GM12878 (cell line): Measurements from ENCODE around the gene CPVL. TPM values are rescaled to one million over a fixed set of nuclear protein-coding genes. Genes with fewer than 3 reads are reported as not detected.

ENCODE experiments used
- ATAC-seq: fragments of 200-7000 bp; cut with Tn5 transposase; 3 replicates; pipeline ENCODE4 v1.9.1; 2020; ENCODE audit warnings: mild to moderate bottlenecking, moderate library complexity
- BruUV-seq: library from RNA; stranded (reverse); fragments of 400-500 nt; replicated peaks from 2 replicates; lab custom pipeline; 2021; lab: Mats Ljungman, UMichigan
- CTCF ChIA-PET: fragments of 300-600 bp; sonication (Branson Sonifier 250); formaldehyde crosslinking; extraction: SDS; loops from one replicate; lab custom pipeline; 2021; ENCODE audit warnings: inconsistent platforms; lab: Yijun Ruan, JAX
- POLR2A ChIA-PET: fragments of 350-600 bp; formaldehyde crosslinking; extraction: SDS; loops from one replicate; lab custom pipeline; 2021; ENCODE audit warnings: inconsistent platforms; lab: Charles Lee
- RAD21 ChIA-PET: fragments of 300-600 bp; sonication (Branson Sonifier 250); formaldehyde crosslinking; loops from one replicate; lab custom pipeline; 2023; ENCODE audit warnings: antibody characterized with exemption; ENCODE audit not compliant: unreplicated experiment; lab: Charles Lee
- SMC1A ChIA-PET: fragments of 300-600 bp; sonication (Branson Sonifier 250); formaldehyde crosslinking; loops from one replicate; lab custom pipeline; 2023; ENCODE audit not compliant: unreplicated experiment, uncharacterized antibody; lab: Charles Lee
- DNase-seq: peaks from one replicate; pipeline ENCODE4 v3.0.0-alpha.2; 2011; ENCODE audit warnings: low read depth, low spot score
- FAIRE-seq: peaks from 3 replicates; lab custom pipeline; 2011; peaks lifted over from hg19 to GRCh38; lab: Jason Lieb, UNC
- H2AFZ ChIP-seq: 2 replicates; pipeline ENCODE4 v1.6.0; 2011; ENCODE audit warnings: low read depth, low read length, control low read depth; ENCODE audit not compliant: control insufficient read depth
- H3K27ac ChIP-seq: 2 replicates; pipeline ENCODE4 v1.5.1; 2011; ENCODE audit warnings: control low read depth; ENCODE audit not compliant: control insufficient read depth, insufficient read depth
- H3K27me3 ChIP-seq, 2 experiments: replicated peaks in 1 of 2; 2 replicates each; pipeline versions ENCODE4 v1.6.0 to v1.6.1; 2011; ENCODE audit warnings: low read length in 1 of 2; ENCODE audit not compliant: control insufficient read depth in 2 of 2, insufficient read depth in 2 of 2
- H3K36me3 ChIP-seq, 2 experiments: 2 replicates each; pipeline ENCODE4 v1.5.1; 2011; ENCODE audit warnings: low read length in 1 of 2; ENCODE audit not compliant: control insufficient read depth in 2 of 2, insufficient read depth in 2 of 2
- H3K4me1 ChIP-seq: 2 replicates; pipeline ENCODE4 v1.6.1; 2011; ENCODE audit warnings: mild to moderate bottlenecking, low read length, moderate library complexity, mixed read lengths; ENCODE audit not compliant: control insufficient read depth, insufficient read depth
- H3K4me2 ChIP-seq: 2 replicates; pipeline ENCODE4 v1.6.0; 2011; ENCODE audit warnings: control low read depth; ENCODE audit not compliant: control insufficient read depth, insufficient read depth
- H3K4me3 ChIP-seq: fragments of 200-600 bp; sonication (generic); 2 replicates; pipeline ENCODE4 v1.5.1; 2016
- H3K79me2 ChIP-seq: 2 replicates; pipeline ENCODE4 v1.6.0; 2011; ENCODE audit warnings: low read length; ENCODE audit not compliant: control insufficient read depth, insufficient read depth
- H3K9ac ChIP-seq: 2 replicates; pipeline ENCODE4 v1.8.0; 2011; ENCODE audit warnings: low read length, control low read depth, mixed read lengths; ENCODE audit not compliant: control insufficient read depth, insufficient read depth
- H3K9me3 ChIP-seq: replicated peaks from 3 replicates; pipeline ENCODE4 v1.5.1; 2011; ENCODE audit warnings: mild to moderate bottlenecking, low read length; ENCODE audit not compliant: control insufficient read depth, insufficient read depth
- H4K20me1 ChIP-seq: 2 replicates; pipeline ENCODE4 v1.6.0; 2011; ENCODE audit not compliant: control insufficient read depth, insufficient read depth
- ATF7 ChIP-seq: fragments of 450-650 bp; IDR thresholded peaks from 2 replicates; pipeline ENCODE4 v1.6.1; 2016; ENCODE audit warnings: low read depth, mild to moderate bottlenecking
- E2F4 ChIP-seq: IDR thresholded peaks from 2 replicates; pipeline ENCODE4 v1.6.1; 2012; ENCODE audit warnings: low read depth, low read length, improper control_type of control experiment
- EP300 ChIP-seq, 2 experiments: fragments of 150-350 bp in 1 of 2; IDR thresholded peaks; 2 replicates each; pipeline ENCODE4 v1.6.1; 2011 to 2012; ENCODE audit warnings: low read depth in 2 of 2, low read length in 2 of 2, borderline replicate concordance in 1 of 2, improper control_type of control experiment in 1 of 2, inconsistent platforms in 1 of 2; ENCODE audit not compliant: control insufficient read depth in 1 of 2
- FOS ChIP-seq: IDR thresholded peaks from 3 replicates; pipeline ENCODE4 v1.6.1; 2011; ENCODE audit warnings: borderline replicate concordance; ENCODE audit not compliant: insufficient read length; ENCODE audit errors: extremely low read depth
- NFXL1 ChIP-seq: fragments of 450-650 bp; IDR thresholded peaks from 2 replicates; pipeline ENCODE4 v1.6.1; 2017; ENCODE audit warnings: antibody characterized with exemption, mild to moderate bottlenecking, borderline replicate concordance
- NR2C1 ChIP-seq: fragments of 450-650 bp; IDR thresholded peaks from 2 replicates; pipeline ENCODE4 v1.6.1; 2017; ENCODE audit warnings: antibody characterized with exemption, mild to moderate bottlenecking, moderate library complexity
- RCOR1 ChIP-seq: conservative IDR thresholded peaks from 2 replicates; pipeline ENCODE4 v1.6.1; 2012; ENCODE audit warnings: low read depth, low read length, improper control_type of control experiment
- REST ChIP-seq: IDR thresholded peaks from 2 replicates; pipeline ENCODE4 v1.6.1; 2012; ENCODE audit warnings: mild to moderate bottlenecking, low read depth, low read length
- SP1 ChIP-seq: IDR thresholded peaks from one replicate; pipeline ENCODE4 v1.6.1; 2011; ENCODE audit warnings: low read depth, low read length
- SRF ChIP-seq, 2 experiments: IDR thresholded peaks; 2 replicates each; pipeline ENCODE4 v1.6.1; 2011; ENCODE audit warnings: low read depth in 2 of 2, low read length in 2 of 2, mild to moderate bottlenecking in 1 of 2, moderate library complexity in 1 of 2
- TCF12 ChIP-seq: IDR thresholded peaks from 2 replicates; pipeline ENCODE4 v1.6.1; 2011; ENCODE audit warnings: low read depth, mild to moderate bottlenecking, low read length
- USF1 ChIP-seq: IDR thresholded peaks from 2 replicates; pipeline ENCODE4 v1.6.1; 2011; ENCODE audit warnings: borderline replicate concordance, low read depth, mild to moderate bottlenecking, moderate library complexity, mixed read lengths, low read length; ENCODE audit not compliant: insufficient read depth; ENCODE audit errors: extremely low read length
- ZBED1 ChIP-seq: IDR thresholded peaks from 2 replicates; pipeline ENCODE4 v1.6.1; 2016; ENCODE audit warnings: borderline replicate concordance
- ZNF217 ChIP-seq: fragments of 450-650 bp; IDR thresholded peaks from 2 replicates; pipeline ENCODE4 v1.6.1; 2017; ENCODE audit warnings: antibody characterized with exemption, mild to moderate bottlenecking
- ZZZ3 ChIP-seq: IDR thresholded peaks from 2 replicates; pipeline ENCODE4 v1.6.1; 2011; ENCODE audit warnings: low read depth; ENCODE audit not compliant: control insufficient read depth, insufficient read length
- WGBS: methylation state at CpG from one replicate; pipeline ENCODE4 v1.1.6; 2016; ENCODE audit warnings: low lambda C conversion rate; ENCODE audit not compliant: insufficient replicate concordance, insufficient coverage; ENCODE audit errors: missing lambda C conversion rate; 5-methylcytosine and 5-hydroxymethylcytosine counted together
- in situ Hi-C: fragments of 300-500 bp; cut with MboI; formaldehyde crosslinking; loops from 9 replicates; pipeline ENCODE4 v1.14.3; 2018; ENCODE audit warnings: mixed read lengths
- intact Hi-C: fragments of 100-400 bp; cut with micrococcal nuclease; formaldehyde crosslinking; loops from one replicate; pipeline ENCODE4 v1.14.2; 2022; ENCODE audit not compliant: unreplicated experiment
- polyA plus RNA-seq, 11 experiments: library from polyadenylated mRNA; depleted of rRNA in 4 of 11; unstranded in 6 of 11; stranded (reverse) in 5 of 11; fragments of >200 nt; fragmentation: Nextera tagmentation in 4 of 11; fragmentation: Illumina TruSeq in 1 of 11; extraction: Ambion mirVana in 4 of 11; extraction: Trizol in 1 of 11; gene quantifications; 1 replicate in 1 of 11; 2 replicates in 10 of 11; pipeline versions ENCODE4 v1.2.1 to v1.2.3, GENCODE V29; 2011 to 2016; ENCODE audit warnings: inconsistent platforms in 2 of 11, missing spikeins in 2 of 11, low read depth in 1 of 11
- total RNA-seq, 4 experiments: library from RNA; depleted of rRNA in 3 of 4; stranded (reverse); fragments of >200 nt in 3 of 4; fragmentation: Illumina TruSeq in 1 of 4; extraction: Trizol in 1 of 4; gene quantifications; 2 replicates each; pipeline versions ENCODE4 v1.2.1 to v1.2.3, GENCODE V29; 2013 to 2021

CPVL gene
- total and polyA plus RNA-seq, 10 of the 15 experiments (the other 5 are each of a cell fraction or from before 2014, with no cell fraction given): 0.59 TPM; not detected in 9

GRCh38 chr7:28993371-28993770 is 153.0 kb downstream of the CPVL start (continued):
- no peak for TF ChIP-seq FOS

GRCh38 chr7:28992798-28993197 is 153.5 kb downstream of the CPVL start:
- Histone ChIP-seq H3K9ac (no peak overlapping the region), H3K4me3 (no peak overlapping the region), H2AFZ (no peak overlapping the region)
- RAD21 ChIA-PET: no interaction called here
- 30% methylated on average over 1 of the region's 1 CpG for WGBS
- in situ Hi-C loops: no loop called here
- POLR2A ChIA-PET: no interaction called here
- no peak for FAIRE-seq
- TF ChIP-seq TCF12: no peak
- TF ChIP-seq ZZZ3: no peak
- no peak for TF ChIP-seq EP300 (IDR thresholded peaks at IDR 0.05; ENCODE audit: borderline replicate concordance in 1 of 2, control insufficient read depth in 1 of 2, low read depth in 2 of 2, low read length in 2 of 2)
- no peak for TF ChIP-seq SRF (IDR thresholded peaks at IDR 0.05; ENCODE audit: low read depth in 2 of 2, low read length in 2 of 2)
- TF ChIP-seq USF1: no peak
- no peak for TF ChIP-seq NR2C1
- no peak for TF ChIP-seq RCOR1
- no peak for TF ChIP-seq ATF7
- no peak for TF ChIP-seq ZNF217
- TF ChIP-seq SP1: no peak
- no peak for TF ChIP-seq E2F4
- no peak for TF ChIP-seq ZBED1
- no peak for TF ChIP-seq NFXL1
- no peak for TF ChIP-seq REST
- TF ChIP-seq, all 136 proteins: peak for 0
- CTCF ChIA-PET: no interaction called here
- SMC1A ChIA-PET: no interaction called here
- no peaks in the 10 kb centered on the region for H4K20me1 ChIP-seq
- ATAC-seq: no peak
- no peaks in the 10 kb centered on the region for H3K79me2 ChIP-seq
- H3K27ac ChIP-seq: no peak overlapping the region
- intact Hi-C loops: no loop called here
- no peaks in the 10 kb centered on the region for H3K4me1 ChIP-seq
- no TSS peak for BruUV-seq
- no peak for DNase-seq
- no peaks in the 10 kb centered on the region for H3K9me3 ChIP-seq
- no peak overlapping the region for H3K4me2 ChIP-seq
- H3K36me3 ChIP-seq: no peaks in the 10 kb centered on the region
- peaks cover 0 to 1% of the 10 kb centered on the region in 2 experiments; a peak in 2 of 4 replicates for H3K27me3 ChIP-seq
